Activated T-helper 1 cell treated with Interleukin-2 at 50 U/mL for 16 hours (primary cell): ENCODE measurements around the gene N4BP2.
"Not testable (repeated sequence)": the region's sequence is repeated elsewhere in the genome, so short reads cannot be mapped to it uniquely, and the experiment has no call there.

ENCODE experiments used
- DNase-seq: peaks from one replicate; pipeline ENCODE4 v3.0.0-alpha.2; 2020; ENCODE audit warnings: low read depth

The N4BP2 gene

GRCh38 chr4:40087799-40088366 lies 31.2 kb downstream of the N4BP2 start:
- no peak for DNase-seq

GRCh38 chr4:40093400-40093799 lies 36.8 kb downstream of the N4BP2 start:
- not testable (repeated sequence) for DNase-seq

GRCh38 chr4:40099010-40099409 lies 42.4 kb downstream of the N4BP2 start:
- no peak for DNase-seq

- DNase-seq, result not testable (repeated sequence)
These were observed 50.5 kb downstream of the N4BP2 start for GRCh38 chr4:40107150-40107549.

GRCh38 chr4:40112027-40112792 lies 55.6 kb downstream of the N4BP2 start:
- DNase-seq, result no peak

GRCh38 chr4:40114206-40114605 lies 57.6 kb downstream of the N4BP2 start:
- no peak for DNase-seq

- DNase-seq, result no peak
These were observed 62.2 kb downstream of the N4BP2 start for GRCh38 chr4:40118861-40119260.

GRCh38 chr4:40119344-40119743 lies 62.7 kb downstream of the N4BP2 start:
- DNase-seq, result no peak

- DNase-seq, result no peak
These were observed 64.9 kb downstream of the N4BP2 start for GRCh38 chr4:40121515-40121914.

GRCh38 chr4:40122941-40123340 lies 66.3 kb downstream of the N4BP2 start:
- no peak for DNase-seq

GRCh38 chr4:40124690-40125089 lies 68.0 kb downstream of the N4BP2 start:
- DNase-seq, result no peak

- DNase-seq, result no peak
These were observed 73.9 kb downstream of the N4BP2 start for GRCh38 chr4:40130401-40131036.

GRCh38 chr4:40132816-40133215 lies 76.2 kb downstream of the N4BP2 start:
- no peak for DNase-seq

GRCh38 chr4:40134206-40134917 lies 77.7 kb downstream of the N4BP2 start:
- no peak for DNase-seq

GRCh38 chr4:40136202-40136601 lies 79.6 kb downstream of the N4BP2 start:
- DNase-seq, result not testable (repeated sequence)

- DNase-seq, result no peak
These were observed 83.5 kb downstream of the N4BP2 start for GRCh38 chr4:40140196-40140595.

- not testable (repeated sequence) for DNase-seq
These were observed 83.9 kb downstream of the N4BP2 start for GRCh38 chr4:40140597-40140996.

- DNase-seq, result no peak
These were observed 87.4 kb downstream of the N4BP2 start for GRCh38 chr4:40143926-40144508.

- DNase-seq, result no peak
These were observed 88.1 kb downstream of the N4BP2 start for GRCh38 chr4:40144716-40145115.

- not testable (repeated sequence) for DNase-seq
These were observed 90.8 kb downstream of the N4BP2 start for GRCh38 chr4:40147490-40147889.

GRCh38 chr4:40149960-40150385 lies 93.3 kb downstream of the N4BP2 start:
- peak; percentile 48 for DNase-seq

- no peak for DNase-seq
These were observed 94.3 kb downstream of the N4BP2 start for GRCh38 chr4:40150932-40151331.
